Measurements from ENCODE around the gene AGAP1.

Gene AGAP1

DNA sequence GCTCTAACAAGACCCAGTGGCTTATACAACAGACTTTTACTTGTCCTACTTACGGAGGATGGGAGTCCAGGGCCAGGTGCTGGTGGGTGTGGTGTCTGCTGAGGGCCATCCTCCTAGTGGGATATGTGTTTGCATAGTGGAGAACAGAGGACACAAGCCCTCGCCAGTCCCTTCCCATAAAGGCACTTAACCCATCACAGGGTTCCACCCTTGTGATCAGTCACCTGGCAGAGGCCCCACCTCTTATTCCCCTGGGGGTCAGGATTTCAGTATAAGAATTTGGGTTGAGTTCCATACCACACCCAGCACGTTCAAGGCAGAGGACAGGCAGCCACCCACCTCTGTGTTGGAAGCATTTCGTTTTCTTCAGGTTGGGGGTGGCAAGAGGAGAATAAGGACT lies 259.0 kb downstream of the AGAP1 start:
- H3K4me3 ChIP-seq (replicated peaks in 1 of 2; ENCODE audit: low read depth in 2 of 2, low read length in 2 of 2) = no peak overlapping the region
- no peak for DNase-seq (ENCODE audit: low read depth in 2 of 2)
- TF ChIP-seq, protein P1, sequence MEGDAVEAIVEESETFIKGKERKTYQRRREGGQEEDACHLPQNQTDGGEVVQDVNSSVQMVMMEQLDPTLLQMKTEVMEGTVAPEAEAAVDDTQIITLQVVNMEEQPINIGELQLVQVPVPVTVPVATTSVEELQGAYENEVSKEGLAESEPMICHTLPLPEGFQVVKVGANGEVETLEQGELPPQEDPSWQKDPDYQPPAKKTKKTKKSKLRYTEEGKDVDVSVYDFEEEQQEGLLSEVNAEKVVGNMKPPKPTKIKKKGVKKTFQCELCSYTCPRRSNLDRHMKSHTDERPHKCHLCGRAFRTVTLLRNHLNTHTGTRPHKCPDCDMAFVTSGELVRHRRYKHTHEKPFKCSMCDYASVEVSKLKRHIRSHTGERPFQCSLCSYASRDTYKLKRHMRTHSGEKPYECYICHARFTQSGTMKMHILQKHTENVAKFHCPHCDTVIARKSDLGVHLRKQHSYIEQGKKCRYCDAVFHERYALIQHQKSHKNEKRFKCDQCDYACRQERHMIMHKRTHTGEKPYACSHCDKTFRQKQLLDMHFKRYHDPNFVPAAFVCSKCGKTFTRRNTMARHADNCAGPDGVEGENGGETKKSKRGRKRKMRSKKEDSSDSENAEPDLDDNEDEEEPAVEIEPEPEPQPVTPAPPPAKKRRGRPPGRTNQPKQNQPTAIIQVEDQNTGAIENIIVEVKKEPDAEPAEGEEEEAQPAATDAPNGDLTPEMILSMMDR (IDR thresholded peaks at IDR 0.05; ENCODE audit: low read depth, low read length) = no peak

DNA sequence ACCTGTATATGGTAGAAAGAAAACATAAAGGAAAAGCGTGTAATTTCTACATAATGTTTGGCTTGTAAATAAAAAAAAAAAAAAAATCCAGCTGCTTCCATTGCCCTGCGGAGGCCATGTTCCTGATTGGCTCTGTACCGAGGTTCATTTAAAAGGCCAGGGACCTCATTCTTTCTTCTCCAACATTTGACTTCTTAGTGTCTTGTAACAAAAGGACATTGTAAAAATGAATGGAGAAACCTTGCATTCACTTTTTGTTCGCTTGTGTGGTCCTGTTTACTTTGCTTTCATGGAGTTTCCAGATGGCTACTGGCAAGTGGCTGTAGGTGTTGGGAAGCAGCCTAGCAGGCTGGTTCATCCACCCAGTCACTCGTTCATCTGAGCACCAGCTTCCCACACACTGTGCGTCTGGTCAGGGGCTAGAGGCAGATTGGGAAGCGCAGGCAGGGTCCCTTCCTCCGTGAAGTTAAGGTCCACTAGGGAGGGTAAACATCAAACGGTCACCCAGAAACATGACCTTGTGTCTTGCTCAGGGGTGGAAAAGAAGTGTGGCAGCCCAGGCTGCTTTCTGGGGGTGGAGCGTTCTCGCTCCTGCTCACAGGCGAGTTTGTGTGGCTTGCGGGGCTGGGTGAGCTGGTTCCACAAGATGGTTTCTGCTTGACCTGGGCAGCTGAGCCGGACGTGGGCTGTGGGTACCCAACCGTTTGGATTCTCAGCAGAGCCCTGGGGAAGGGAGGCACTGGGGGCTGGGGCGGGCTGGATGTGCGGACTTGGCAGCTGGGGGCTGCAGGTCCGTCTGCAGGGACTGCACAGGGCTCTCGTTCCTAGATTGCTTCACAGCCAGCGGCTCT lies 260.7 kb downstream of the AGAP1 start:
- no peak for DNase-seq (ENCODE audit: low read depth in 2 of 2)
- TF ChIP-seq, protein P1 (IDR thresholded peaks at IDR 0.05; ENCODE audit: low read depth, low read length) = no peak
- H3K4me3 ChIP-seq (replicated peaks in 1 of 2; ENCODE audit: low read depth in 2 of 2, low read length in 2 of 2) = no peak overlapping the region

DNA sequence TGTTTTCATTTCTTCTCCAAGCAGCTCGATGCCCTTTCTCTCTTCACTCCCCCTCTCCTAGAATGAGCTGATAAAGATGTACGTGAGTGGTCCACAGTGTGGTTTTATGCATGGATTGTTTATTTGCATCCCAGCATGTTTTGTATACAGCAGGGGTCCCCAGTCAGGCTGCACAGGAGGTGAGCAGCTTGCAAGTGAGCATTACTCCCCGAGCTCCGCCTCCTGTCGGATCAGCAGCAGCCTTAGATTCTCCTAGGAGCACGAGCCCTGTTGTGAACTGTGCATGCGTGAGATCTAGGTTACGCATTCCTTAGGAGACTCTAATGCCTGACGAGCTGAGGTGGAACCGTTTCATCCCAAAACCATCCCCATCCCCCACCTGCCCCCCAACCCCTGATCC lies 262.6 kb downstream of the AGAP1 start:
- TF ChIP-seq, protein P1 (IDR thresholded peaks at IDR 0.05; ENCODE audit: low read depth, low read length) = no peak
- no peak overlapping the region for H3K4me3 ChIP-seq (replicated peaks in 1 of 2; ENCODE audit: low read depth in 2 of 2, low read length in 2 of 2)
- DNase-seq (ENCODE audit: low read depth in 2 of 2) = no peak

DNA sequence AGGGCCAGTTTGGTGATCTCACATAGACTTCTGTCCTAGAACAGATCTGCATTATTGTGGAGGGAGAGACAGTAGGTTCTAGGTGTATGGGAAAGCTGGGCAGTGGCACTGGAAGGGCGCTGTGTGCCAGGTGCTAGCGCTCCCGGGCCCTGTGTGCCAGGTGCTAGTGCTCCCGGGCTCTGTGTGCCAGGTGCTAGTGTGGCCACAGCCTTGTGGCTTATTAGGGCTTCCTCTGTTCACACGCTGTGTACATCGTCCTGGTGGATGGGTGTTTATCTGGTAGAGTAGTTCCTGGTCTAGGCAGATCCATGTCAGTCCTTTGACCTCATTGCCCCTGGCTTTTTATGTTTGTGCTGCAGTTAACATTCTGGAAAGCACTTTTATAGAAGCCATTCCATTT lies 263.4 kb downstream of the AGAP1 start:
- TF ChIP-seq, protein P1 (IDR thresholded peaks at IDR 0.05; ENCODE audit: low read depth, low read length) = no peak
- no peak overlapping the region for H3K4me3 ChIP-seq (replicated peaks in 1 of 2; ENCODE audit: low read depth in 2 of 2, low read length in 2 of 2)
- no peak for DNase-seq (ENCODE audit: low read depth in 2 of 2)

DNA sequence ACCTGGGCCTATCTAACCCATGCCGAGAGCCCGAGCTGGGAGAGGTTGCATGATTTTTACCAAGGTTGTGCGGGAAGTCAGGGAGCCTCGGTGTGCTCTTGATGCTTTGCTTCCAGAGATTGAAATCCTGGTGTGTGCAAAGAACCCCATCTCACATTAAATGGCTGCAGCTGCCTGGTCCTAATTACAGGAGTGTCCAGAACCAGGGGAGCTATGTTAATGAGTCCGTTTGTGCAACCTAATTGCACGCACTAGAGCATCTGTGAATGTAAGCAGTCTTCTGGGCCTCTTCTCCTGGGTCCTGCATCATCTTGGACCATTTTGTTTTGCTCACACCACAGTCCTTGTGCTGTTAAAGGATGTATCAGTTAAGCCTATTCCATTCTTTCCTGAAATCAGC lies 263.8 kb downstream of the AGAP1 start:
- no peak for DNase-seq (ENCODE audit: low read depth in 2 of 2)
- no peak overlapping the region for H3K4me3 ChIP-seq (replicated peaks in 1 of 2; ENCODE audit: low read depth in 2 of 2, low read length in 2 of 2)
- TF ChIP-seq, protein P1 (IDR thresholded peaks at IDR 0.05; ENCODE audit: low read depth, low read length) = no peak

DNA sequence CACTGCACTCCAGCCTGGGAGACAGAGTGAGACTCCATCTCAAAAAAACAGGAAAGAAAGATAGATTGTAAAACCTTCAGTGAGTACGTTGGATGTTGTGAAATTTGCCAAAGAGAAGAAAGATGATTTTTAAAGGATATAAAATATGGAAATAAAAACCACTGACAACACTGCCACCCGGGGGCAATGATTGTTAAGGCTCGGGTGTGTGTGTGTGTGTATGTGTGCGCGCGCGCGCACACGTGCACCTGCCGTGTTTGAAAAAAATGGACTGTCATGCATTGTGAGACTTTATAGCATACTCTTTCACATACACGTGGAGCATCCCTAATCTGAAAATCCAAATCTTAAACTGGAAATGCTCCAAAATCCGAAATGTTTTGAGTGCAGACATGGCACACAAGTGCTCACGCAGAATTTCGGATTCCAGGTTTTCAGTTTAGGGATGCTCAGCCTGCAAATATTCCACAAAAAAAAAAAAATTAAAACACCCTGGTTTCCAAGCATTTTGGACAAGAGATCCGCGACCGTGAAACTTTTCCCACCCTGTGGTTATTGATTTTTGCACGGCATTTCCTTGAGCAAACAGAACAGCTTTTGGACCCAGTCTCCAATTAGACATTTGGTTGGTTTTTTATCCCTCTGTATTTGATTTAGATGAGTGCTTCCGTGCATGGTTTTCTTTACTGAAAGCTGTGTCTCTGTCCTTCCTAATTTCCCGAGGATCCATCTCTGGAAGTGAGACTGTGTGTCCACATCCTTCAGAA lies 269.2 kb downstream of the AGAP1 start:
- H3K4me3 ChIP-seq (replicated peaks in 1 of 2; ENCODE audit: low read depth in 2 of 2, low read length in 2 of 2) = no peak overlapping the region
- TF ChIP-seq, protein P1 (IDR thresholded peaks at IDR 0.05; ENCODE audit: low read depth, low read length) = peak; percentile 18

More for the DNA sequence above, 269.2 kb downstream of the AGAP1 start:
- no peak for DNase-seq (ENCODE audit: low read depth in 2 of 2)

Data from cardiac fibroblast (primary cell).